Gastrocnemius medialis (tissue), 4 donors: Measurements from ENCODE around the gene P2RY14.

ENCODE experiments used
- POLR2A ChIP-seq, 2 donors: fragments of 450-650 bp; IDR thresholded peaks; one replicate each; pipeline ENCODE4 v1.6.1; 2017; ENCODE audit warnings: antibody characterized with exemption in 2 of 2, mild to moderate bottlenecking in 2 of 2, moderate library complexity in 2 of 2
- TF ChIP-seq, protein P1 (sequence below), 5 experiments: fragments of 450-650 bp in 3 of 5; fragments of 200-600 bp in 2 of 5; sonication (generic) in 2 of 5; IDR thresholded peaks in 4 of 5; conservative IDR thresholded peaks in 1 of 5; 1 replicate in 4 of 5; 2 replicates in 1 of 5; pipeline ENCODE4 v1.5.1; 2016 to 2019; ENCODE audit warnings: antibody characterized with exemption in 5 of 5, mild to moderate bottlenecking in 3 of 5, moderate library complexity in 3 of 5

GRCh38 chr3:151278230-151278629 is at the start of gene P2RY14:
- no peak for TF ChIP-seq POLR2A (IDR thresholded peaks at IDR 0.05)
- TF ChIP-seq, protein P1, sequence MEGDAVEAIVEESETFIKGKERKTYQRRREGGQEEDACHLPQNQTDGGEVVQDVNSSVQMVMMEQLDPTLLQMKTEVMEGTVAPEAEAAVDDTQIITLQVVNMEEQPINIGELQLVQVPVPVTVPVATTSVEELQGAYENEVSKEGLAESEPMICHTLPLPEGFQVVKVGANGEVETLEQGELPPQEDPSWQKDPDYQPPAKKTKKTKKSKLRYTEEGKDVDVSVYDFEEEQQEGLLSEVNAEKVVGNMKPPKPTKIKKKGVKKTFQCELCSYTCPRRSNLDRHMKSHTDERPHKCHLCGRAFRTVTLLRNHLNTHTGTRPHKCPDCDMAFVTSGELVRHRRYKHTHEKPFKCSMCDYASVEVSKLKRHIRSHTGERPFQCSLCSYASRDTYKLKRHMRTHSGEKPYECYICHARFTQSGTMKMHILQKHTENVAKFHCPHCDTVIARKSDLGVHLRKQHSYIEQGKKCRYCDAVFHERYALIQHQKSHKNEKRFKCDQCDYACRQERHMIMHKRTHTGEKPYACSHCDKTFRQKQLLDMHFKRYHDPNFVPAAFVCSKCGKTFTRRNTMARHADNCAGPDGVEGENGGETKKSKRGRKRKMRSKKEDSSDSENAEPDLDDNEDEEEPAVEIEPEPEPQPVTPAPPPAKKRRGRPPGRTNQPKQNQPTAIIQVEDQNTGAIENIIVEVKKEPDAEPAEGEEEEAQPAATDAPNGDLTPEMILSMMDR (IDR thresholded peaks at IDR 0.05 in 4 of 5, conservative IDR thresholded peaks at IDR 0.05 in 1 of 5), result no peak
